Caki2 (cell line): ENCODE data around the gene TMEM38A. TPM values are rescaled to one million over a fixed set of nuclear protein-coding genes. Genes with fewer than 3 reads are reported as not detected.
"Not testable (repeated sequence)": the region's sequence is repeated elsewhere in the genome, so short reads cannot be mapped to it uniquely, and the experiment has no call there.

Experiments used
- DNase-seq: peaks from one replicate; pipeline ENCODE4 v3.0.0-alpha.2; 2015; ENCODE audit warnings: low read depth
- in situ Hi-C: cut with HindIII; loops from 2 replicates; pipeline ENCODE4 v1.10.0; 2016; ENCODE audit warnings: low sequenced_read_pairs, low pct_unique_long_range_greater_than_20kb, mixed read lengths
- total RNA-seq: library from RNA; depleted of rRNA; stranded (reverse); fragments of >200 nt; shearing (Covaris generic); gene quantifications from 2 replicates; pipeline ENCODE4 v1.2.3, GENCODE V29; 2014; ENCODE audit warnings: low replicate concordance

Gene TMEM38A
- total RNA-seq, 1 experiment from 2014 or later, result 4.8 TPM

DNA sequence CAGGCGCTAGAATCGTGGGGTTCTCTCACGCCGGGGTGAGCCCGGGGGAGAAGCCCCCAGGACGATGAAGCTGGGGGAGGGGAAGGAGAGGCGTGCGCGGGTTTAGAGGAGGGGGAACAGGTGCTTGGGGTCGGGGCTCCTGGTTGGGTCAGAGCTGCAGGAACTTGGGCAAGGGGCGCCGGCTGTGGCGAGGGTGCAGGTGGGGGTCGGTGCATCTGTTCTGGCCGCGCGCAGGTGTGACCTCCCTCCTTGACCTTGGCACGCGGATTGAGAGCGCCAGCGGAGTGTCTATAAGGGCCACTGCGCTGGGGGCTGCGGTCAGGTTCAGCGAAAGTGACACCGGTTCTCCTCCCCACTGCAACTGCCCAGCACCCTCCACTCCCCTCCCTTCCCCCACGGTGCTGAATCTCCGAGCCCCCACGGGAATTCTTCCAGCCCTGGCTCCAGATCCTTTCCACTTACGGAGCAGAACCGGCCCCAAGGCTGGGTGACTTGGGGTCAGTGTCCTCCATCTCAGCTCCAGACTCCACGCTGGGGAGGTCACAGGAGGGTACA lies 618 bp downstream of the TMEM38A start:
- in situ Hi-C loops, result no loop called here
- DNase-seq, result no peak

DNA sequence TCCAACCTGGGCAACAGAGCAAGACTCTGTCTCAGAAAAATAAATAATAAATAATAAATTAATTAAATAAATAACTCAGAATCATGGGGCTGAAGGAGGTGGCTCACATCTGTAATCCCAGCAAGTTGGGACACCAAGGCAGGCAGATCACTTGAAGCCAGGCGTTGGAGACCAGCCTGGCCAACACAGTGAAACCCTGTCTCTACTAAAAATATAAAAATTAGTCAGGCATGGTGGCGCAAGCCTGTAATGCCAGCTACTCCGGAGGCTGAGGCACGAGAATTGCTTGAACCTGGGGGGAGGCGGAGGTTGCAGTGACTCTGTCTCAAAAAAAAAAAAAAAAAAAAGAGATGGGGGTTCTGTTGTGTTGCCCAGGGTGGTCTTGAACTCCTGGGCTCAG lies 7.2 kb downstream of the TMEM38A start:
- no peak for DNase-seq
- in situ Hi-C loops, result no loop called here

DNA sequence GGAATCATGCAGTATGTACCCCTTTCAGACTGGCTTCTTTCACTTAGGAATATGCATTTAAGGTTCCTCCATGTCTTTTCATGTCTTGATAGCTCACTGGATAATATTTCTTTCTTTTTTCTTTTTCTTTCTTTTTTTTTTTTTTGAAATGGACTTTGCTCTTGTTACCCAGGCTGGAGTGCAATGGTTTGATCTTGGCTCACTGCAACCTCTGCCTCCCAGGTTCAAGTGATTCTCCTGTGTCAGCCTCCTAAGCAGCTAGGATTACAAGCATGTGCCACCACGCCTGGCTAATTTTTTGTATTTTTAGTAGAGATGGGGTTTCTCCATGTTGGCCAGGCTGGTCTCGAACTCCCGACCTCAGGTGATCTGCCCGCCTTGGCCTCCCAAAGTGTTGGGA lies 7.8 kb downstream of the TMEM38A start:
- DNase-seq, in situ Hi-C loops: not testable (repeated sequence)

DNA sequence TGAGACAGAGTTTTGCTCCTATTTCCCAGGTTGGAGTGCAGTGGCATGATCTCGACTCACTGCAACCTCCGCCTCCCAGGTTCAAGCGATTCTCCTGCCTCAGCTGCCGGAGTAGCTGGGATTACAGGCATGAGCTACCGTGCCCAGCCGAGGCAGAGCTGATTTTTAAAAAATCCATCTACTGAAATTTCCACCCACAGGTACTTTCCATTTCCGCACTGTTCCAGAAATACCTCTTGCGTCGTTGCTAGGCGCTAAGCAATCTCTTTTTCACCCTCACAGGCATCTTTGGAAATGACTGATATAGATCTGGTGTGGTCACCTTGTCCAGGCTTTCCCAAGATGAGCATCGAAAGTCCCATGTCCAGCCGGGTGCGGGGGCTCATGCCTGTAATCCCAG lies 9.4 kb downstream of the TMEM38A start:
- no peak for DNase-seq

GRCh38 chr19:16671652-16672274 lies 10.8 kb downstream of the TMEM38A start:
- DNase-seq, result no peak
- in situ Hi-C loops, result no loop called here

More for the DNA sequence above, 9.4 kb downstream of the TMEM38A start:
- in situ Hi-C loops, result no loop called here

GRCh38 chr19:16673231-16673630 lies 12.3 kb downstream of the TMEM38A start:
- no peak for DNase-seq
- in situ Hi-C loops, result no loop called here

- in situ Hi-C loops, result not testable (repeated sequence)
Observed at GRCh38 chr19:16673839-16674238, 12.9 kb downstream of the TMEM38A start.

GRCh38 chr19:16676101-16676798 lies 15.3 kb downstream of the TMEM38A start:
- in situ Hi-C loops, result no loop called here
- no peak for DNase-seq

More at GRCh38 chr19:16673839-16674238, 12.9 kb downstream of the TMEM38A start:
- not testable (repeated sequence) for DNase-seq

DNA sequence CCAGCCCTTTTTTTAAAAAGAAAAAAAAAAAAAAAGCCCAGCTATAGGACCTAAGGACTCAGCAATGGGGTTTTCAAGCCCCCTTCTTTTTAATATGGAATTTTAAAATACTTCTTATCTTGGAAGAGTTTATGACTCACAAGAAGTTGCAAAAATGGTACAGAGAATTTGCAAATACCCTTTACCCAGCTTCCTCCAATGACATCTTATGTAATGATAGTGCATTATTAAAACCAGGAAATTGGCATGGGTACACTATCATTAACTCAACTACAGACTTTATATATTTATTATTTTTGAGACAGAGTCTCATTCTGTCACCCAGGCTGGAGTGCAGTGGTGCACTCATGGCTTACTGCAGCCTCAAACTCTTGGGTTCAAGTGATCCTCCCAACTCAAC lies 16.1 kb downstream of the TMEM38A start:
- no peak for DNase-seq
- in situ Hi-C loops, result no loop called here

DNA sequence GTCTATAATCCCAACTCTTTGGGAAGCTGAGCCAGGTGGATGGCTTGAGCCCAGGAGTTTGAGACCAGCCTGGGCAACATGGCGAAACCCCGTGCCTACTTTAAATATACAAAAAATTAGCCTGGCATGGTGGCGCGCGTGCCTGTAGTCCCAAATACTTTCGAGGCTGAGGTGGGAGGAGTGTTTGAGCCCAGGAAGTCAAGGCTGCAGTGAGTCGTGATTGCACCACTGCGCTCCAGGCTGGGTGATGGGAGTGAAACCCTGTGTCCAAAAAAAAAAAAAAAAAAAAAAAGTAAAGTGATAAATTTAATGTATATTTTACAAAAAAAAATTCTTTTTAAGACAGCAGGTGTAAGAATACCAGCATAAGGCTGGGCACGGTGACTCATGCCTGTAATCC lies 17.6 kb downstream of the TMEM38A start:
- no peak for DNase-seq
- in situ Hi-C loops, result no loop called here

- in situ Hi-C loops, result no loop called here
- no peak for DNase-seq
Observed at GRCh38 chr19:16679811-16680210, 18.9 kb downstream of the TMEM38A start.

GRCh38 chr19:16682539-16682938 lies 21.6 kb downstream of the TMEM38A start:
- DNase-seq, result no peak
- in situ Hi-C loops, result no loop called here

- in situ Hi-C loops, result no loop called here
- peak; percentile 42 for DNase-seq
Observed at GRCh38 chr19:16684216-16684615, 23.3 kb downstream of the TMEM38A start.

DNA sequence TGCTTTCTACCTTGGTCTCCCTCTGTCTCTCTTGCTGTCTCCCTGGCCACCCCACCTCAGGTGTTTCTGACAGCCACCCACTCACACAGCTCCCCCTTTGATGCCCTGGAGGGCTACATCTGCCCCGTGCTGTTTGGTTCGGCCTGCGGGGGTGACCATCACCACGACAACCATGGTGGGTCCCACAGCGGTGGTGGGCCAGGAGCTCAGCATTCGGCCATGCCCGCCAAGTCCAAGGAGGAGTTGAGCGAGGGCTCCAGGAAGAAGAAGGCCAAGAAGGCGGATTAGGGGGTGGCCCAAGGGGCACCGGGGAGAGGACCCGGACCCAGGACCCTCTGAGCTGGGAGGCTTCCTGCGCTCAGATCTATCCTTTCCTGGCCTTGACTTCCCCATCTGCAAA lies 27.1 kb downstream of the TMEM38A start:
- in situ Hi-C loops, result no loop called here
- no peak for DNase-seq

DNA sequence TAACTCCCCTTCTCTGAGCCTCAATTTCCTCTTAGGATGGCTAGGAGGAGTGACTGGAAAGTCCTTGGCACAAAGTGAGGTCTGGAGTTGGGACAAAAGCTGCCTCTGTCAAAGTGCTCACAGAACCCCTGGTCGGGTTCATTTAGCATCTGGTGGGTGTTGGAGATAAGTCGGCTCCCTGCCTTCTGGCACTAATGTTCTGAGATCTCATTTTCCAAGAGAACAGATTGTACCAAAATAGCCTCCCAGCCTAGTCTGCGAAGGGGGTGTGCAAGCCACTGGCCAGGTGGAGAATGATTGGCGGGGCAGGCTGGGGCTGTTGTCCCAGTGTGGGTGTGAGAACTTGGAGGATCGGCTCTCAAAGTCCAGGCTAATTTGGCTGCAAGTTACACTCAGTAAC lies 38.0 kb downstream of the TMEM38A start:
- in situ Hi-C loops, result no loop called here
- no peak for DNase-seq

- in situ Hi-C loops, result no loop called here
Observed at GRCh38 chr19:16702123-16702522, 41.2 kb downstream of the TMEM38A start.

GRCh38 chr19:16703677-16704076 lies 42.7 kb downstream of the TMEM38A start:
- no peak for DNase-seq
- in situ Hi-C loops, result no loop called here

More at GRCh38 chr19:16702123-16702522, 41.2 kb downstream of the TMEM38A start:
- no peak for DNase-seq

- in situ Hi-C loops, DNase-seq: not testable (repeated sequence)
Observed at GRCh38 chr19:16710870-16711269, 49.9 kb downstream of the TMEM38A start.

- in situ Hi-C loops, DNase-seq: not testable (repeated sequence)
Observed at GRCh38 chr19:16712295-16712694, 51.4 kb downstream of the TMEM38A start.
